HG02943 (cell line): ENCODE data around the gene PLEKHA6.
"Not testable (repeated sequence)": the region's sequence is repeated elsewhere in the genome, so short reads cannot be mapped to it uniquely, and the experiment has no call there.

ENCODE experiments used
- ATAC-seq: cut with Tn5 transposase; IDR thresholded peaks from one replicate; pipeline ENCODE4 v1.9.1; 2021; ENCODE audit warnings: mild to moderate bottlenecking, low read depth, moderate library complexity; ENCODE audit not compliant: unreplicated experiment

Gene PLEKHA6

GRCh38 chr1:204318324-204318723 is 41.4 kb downstream of the PLEKHA6 start:
- ATAC-seq, result no peak

- no peak for ATAC-seq
These were observed 42.6 kb downstream of the PLEKHA6 start for GRCh38 chr1:204317170-204317569.

- ATAC-seq, result no peak
These were observed 43.6 kb downstream of the PLEKHA6 start for GRCh38 chr1:204316164-204316563.

- no peak for ATAC-seq
These were observed 44.7 kb downstream of the PLEKHA6 start for GRCh38 chr1:204314893-204315658.

- ATAC-seq, result no peak
These were observed 45.4 kb downstream of the PLEKHA6 start for GRCh38 chr1:204314171-204314892.

GRCh38 chr1:204313675-204314074 is 46.1 kb downstream of the PLEKHA6 start:
- no peak for ATAC-seq

GRCh38 chr1:204310970-204311369 is 48.8 kb downstream of the PLEKHA6 start:
- ATAC-seq, result not testable (repeated sequence)

GRCh38 chr1:204308023-204308628 is 51.6 kb downstream of the PLEKHA6 start:
- ATAC-seq, result no peak

- no peak for ATAC-seq
These were observed 52.3 kb downstream of the PLEKHA6 start for GRCh38 chr1:204307334-204307883.

GRCh38 chr1:204306076-204306475 is 53.7 kb downstream of the PLEKHA6 start:
- no peak for ATAC-seq

GRCh38 chr1:204304067-204304466 is 55.7 kb downstream of the PLEKHA6 start:
- ATAC-seq, result no peak

GRCh38 chr1:204302769-204303168 is 57.0 kb downstream of the PLEKHA6 start:
- no peak for ATAC-seq

GRCh38 chr1:204301171-204301957 is 58.4 kb downstream of the PLEKHA6 start:
- ATAC-seq, result no peak

- ATAC-seq, result no peak
These were observed 59.8 kb downstream of the PLEKHA6 start for GRCh38 chr1:204299814-204300365.

- ATAC-seq, result no peak
These were observed 63.2 kb downstream of the PLEKHA6 start for GRCh38 chr1:204296431-204296988.

- no peak for ATAC-seq
These were observed 64.1 kb downstream of the PLEKHA6 start for GRCh38 chr1:204295671-204296070.

GRCh38 chr1:204294357-204294756 is 65.4 kb downstream of the PLEKHA6 start:
- ATAC-seq, result no peak

GRCh38 chr1:204293605-204294337 is 66.0 kb downstream of the PLEKHA6 start:
- ATAC-seq, result no peak

- no peak for ATAC-seq
These were observed 67.0 kb downstream of the PLEKHA6 start for GRCh38 chr1:204292740-204293139.
